Stimulated activated CD8-positive, alpha-beta memory T cell treated with anti-CD3 and anti-CD28 coated beads, Interleukin-12 subunit alpha, Interleukin-12 subunit beta, amount 100 ng/mL, for 24 hours (primary cell): ENCODE results near the gene ANKRD61.
"Not testable (repeated sequence)": the region's sequence is repeated elsewhere in the genome, so short reads cannot be mapped to it uniquely, and the experiment has no call there.

Source experiments
- DNase-seq: peaks from one replicate; pipeline ENCODE4 v3.0.0-alpha.2; 2020; ENCODE audit errors: extremely low read depth

Gene ANKRD61

DNA sequence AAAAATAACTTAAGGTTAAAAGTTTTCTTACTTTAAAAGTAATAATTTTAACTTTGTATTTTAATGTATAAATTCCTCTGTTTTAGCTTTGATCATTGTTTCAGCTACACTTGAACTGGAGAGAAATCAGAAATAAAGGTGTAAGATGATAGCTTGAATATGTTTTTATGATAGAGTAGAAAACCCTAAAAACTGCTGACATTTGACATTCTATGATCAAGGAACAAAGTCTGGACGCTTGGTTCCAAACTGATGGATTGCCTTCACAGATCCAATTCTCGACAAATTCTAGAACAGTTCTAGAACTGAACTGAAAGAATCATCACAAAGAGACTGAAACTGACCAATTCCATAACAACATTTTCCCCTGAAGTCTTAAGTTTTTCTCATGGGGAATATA, at the start of gene ANKRD61:
Gene ANKRD61, plus strand, starts transcription at position 389 of the 400 bp plus-strand sequence. Its CDS starts 0 bp downstream, at position 389.
- no peak for DNase-seq

DNA sequence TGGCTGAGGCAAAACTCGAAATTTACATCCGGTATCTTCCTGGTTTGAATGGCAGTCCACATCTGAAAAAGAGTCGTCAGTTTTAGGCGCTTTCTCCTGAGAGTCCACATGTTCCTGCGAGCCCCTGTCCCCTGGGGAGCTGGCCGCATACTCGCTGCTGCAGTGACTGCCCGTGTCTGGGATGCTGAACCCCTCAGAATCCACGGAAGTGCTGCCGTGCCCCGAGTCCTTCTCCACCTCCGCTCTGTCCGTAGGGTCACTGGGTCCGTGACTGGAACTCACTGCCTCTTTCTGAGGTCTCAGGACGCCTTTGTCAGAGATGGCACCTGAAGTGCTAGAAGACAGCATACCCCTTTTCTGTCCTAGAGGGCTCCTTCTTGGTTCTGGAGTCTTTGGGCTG, 44.1 kb upstream of the ANKRD61 start:
- DNase-seq = not testable (repeated sequence)

DNA sequence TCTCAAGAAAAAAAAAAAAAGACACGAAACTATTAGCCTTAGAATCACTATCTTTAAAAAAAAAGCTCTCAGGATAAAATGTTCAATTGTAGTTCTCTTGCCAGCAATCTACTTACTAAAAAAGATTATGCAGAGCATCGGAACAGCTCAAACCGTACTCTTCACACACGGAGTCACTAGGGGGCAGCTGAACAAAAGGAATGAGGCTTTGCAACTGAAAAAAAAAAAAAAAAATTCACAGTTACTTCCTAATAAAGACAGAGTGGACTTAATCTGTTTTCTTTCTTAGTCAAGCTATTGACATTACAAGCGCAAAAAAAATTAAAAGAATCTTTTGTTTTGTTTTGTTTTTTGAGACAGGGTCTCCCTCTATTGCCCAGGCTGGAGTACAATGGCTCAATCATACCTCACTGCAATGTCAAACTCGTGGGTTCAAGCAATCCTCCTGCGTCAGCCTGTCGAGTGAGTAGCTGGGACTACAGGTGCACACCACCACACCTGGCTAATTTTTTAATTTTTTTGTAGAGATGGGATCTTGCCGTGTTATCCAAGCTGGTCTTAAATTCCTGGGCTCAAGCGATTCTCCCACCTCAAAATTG, 33.9 kb upstream of the ANKRD61 start:
- DNase-seq = no peak

DNA sequence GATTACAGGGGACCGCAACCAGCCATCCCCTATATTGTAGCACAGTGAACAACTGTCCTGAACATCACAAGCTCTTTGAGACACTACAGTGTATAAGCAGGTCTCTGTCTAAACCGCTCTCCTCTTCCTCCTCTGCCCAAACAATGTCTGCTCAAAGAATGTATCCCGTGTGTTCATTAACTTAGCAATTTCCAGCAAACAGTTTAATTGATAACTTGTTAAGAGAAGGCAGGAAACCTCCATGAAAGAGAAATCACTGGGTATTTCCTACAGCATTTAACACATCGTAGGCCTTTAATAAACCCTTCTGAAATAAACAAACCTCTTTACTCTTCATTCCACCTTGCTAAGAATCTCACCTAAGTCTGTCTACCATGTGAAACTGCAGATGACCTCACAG, 23.8 kb upstream of the ANKRD61 start:
- no peak for DNase-seq

DNA sequence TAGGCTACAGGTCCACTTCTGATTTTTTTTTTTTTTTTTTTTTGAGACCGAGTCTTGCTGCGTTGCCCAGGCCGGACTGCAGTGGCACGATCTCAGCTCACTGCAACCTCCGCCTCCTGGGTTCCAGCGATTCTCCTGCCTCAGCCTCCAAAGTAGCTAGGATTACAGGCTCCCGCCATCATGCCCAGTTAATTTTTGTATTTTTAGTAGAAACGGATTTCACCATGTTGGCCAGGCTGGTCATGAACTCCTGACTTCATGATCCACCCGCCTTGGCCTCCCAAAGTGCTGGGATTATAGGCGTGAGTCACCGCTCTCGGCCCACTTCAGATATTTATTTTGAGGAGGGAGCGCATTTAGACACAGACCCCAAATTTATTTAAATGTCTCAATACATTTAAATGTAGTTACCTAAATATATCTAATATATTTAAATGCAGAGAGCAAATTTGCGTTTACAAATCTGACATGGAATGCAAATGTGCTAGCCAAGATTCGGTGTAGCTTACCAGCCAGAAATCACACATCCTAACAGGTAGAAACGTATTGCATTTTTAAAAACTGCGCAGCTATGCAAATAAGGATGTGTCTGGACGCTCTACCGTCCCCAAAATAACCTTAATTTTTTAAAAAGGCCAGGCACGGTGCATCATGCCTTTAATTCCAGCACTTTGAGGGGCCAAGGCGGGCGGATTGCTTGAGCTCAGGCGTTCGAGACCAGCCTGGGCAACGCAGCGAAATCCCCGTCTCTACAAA, 23.2 kb upstream of the ANKRD61 start:
- not testable (repeated sequence) for DNase-seq

DNA sequence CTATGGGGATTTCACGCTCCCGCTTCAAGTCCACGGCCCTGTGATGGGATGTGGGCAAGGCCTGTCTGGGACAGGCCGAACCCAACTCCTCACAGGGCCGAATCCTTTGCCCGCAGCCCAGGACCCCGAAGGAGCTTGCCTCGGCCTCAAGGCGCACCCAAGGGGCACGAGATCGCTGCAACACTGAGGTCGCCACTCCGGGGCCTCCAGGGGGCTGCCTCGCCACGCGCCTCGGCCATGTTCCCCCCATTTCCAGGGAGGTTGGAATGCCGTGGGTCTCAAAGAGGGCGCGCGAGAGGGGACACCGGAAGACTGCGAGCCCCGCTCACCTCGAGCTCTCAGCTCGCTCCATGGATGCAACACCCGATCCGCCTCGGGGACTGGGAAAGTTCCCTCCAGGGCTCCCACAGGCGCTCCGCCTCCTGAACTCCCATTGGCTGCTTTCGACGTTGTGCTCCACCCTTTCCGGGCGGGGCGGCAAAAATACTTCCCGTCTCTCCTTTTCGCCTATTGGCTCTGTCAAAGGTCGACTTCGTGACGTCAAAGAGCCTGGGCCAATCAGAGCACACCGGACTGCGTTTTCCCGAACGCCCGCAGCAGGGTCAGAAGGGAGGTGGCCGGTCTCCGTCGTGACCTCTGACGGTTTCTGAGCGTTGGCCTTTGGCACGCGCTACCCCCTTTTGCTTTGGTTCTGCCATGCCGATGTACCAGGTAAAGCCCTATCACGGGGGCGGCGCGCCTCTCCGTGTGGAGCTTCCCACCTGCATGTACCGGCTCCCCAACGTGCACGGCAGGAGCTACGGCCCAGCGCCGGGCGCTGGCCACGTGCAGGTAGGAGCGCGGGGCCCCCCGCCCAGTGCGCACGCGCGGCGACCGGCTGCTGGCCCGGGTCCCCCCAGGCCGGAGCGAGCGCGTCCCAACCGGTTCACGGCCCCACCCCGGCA, 22.2 kb upstream of the ANKRD61 start, which contains the start of the genes AIMP2 and PMS2:
Gene AIMP2, plus strand, starts transcription at position 605 of the 944 bp plus-strand sequence. Its CDS starts 92 bp downstream, at position 697.
Gene PMS2, minus strand, starts transcription at position 382 of the 944 bp plus-strand sequence. Its CDS starts 30 bp downstream, at position 352.
- peak; percentile 93 for DNase-seq

DNA sequence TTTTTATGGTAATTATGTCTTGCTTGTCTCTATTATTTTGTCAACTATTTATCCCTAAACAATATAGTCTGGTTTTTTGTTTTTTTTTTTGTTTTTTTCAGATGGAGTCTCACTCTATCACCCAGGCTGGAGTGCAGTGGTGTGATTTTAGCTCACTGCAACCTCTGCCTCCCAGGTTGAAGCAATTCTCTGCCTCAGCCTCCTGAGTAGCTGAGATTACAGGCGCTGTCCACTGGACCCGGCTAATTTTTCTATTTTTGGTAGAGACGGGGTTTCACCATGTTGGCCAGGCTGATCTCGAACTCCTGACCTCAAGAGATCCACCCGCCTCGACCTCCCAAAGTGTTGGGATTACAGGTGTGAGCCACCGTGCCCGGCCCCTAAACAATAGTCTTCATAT, 20.8 kb upstream of the ANKRD61 start:
- DNase-seq = not testable (repeated sequence)

DNA sequence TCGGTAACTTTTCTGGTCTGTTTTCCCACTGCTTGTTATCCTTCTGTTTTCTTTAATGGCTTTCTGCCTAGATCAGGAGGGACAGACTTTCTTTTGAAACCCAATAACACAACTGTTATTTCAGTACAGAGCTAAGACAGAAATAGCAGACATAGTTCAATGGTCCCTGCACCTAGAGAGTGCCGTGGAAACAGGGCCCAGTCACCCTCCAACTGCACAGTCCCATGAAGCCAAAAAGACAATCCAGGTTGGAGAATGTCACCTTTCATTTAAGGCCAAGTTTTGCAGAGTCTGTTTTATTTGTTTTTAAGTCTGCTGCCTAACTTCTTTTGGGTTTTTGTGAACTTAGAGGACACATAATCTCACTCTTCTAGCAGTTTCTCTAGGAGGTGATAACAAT, 19.6 kb upstream of the ANKRD61 start:
- DNase-seq = no peak

DNA sequence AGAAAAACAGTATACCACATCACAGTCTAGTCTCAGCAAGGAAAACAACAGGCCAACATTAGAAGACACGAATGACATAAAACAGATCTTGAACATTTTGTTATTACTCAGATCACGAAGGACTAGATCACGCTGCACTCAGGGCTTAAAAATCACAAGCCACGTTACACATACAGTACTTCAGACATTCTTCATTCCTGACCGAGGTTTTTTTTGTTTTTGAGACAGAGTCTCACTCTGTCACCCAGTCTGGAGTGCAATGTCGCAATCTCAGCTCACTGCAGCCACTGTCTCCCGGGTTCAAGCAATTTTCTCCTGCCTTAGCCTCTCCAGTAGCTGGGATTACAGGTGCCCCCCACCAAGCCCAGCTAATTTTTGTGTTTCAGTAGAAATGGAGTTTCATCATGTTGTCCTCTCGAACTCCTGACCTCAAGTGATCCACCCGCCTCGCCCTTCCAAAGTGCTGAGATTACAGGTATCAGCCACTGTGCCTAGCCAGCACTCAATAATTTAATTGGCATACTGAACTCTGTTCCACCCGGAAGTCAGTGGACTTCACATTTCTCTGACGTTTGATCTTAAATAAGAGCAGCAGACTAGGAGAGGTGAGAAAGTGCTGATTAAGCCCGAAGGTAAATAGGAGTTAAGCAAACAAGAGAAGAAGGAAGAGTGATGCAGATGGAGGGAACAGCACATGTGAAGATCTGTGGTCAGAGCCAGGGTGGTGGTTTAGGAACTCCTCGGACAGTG, 18.6 kb upstream of the ANKRD61 start:
- no peak for DNase-seq

DNA sequence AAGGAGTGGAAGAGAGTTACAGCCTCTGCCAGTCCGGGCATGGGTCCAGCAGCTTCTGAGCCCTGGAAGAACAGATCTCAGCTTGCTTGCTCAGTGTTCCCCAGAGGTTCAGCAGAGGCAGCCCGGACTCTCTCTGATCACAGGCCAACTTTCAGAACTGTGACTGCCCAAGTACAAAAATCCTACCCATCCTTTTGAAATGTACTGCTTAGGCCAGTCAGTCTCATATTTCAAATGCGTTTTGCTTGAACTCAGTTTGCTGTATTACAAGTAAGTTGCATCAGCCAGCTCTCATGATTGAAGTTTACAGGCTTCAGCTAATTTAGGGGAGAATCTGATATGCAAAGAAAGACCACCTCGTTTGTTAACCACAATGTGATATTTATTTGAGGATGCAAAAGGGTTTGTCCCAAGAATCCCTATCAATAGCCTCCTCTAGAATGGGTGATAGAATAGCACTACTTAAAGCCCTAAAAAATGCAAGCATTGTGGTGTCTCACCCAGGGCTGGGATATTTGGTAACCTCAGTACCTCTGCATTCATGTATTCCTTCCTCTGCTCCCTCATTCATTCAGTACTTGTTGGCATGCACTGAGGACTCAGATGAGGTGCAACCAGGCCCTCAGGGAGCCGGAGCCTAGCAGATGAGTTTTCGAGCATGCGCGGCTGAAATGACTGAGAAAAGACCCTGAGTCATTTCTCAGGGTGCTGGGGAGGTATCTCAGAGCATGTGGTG, 15.1 kb upstream of the ANKRD61 start:
- no peak for DNase-seq

DNA sequence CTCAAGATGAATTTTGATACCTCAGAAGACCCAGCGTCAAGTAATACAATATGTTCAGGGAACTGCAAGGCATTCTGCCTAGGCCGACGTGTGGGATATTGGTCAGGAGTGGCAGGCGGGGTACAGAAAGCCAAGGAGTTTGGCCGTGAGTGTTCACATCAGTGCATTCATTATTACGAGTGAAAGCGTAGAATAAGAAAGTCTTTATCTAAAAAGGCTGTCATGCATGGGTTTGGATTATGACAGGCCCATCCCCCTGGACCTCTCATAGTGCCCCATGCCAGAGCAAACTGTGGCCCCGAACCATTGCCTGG, 14.6 kb upstream of the ANKRD61 start:
- no peak for DNase-seq

DNA sequence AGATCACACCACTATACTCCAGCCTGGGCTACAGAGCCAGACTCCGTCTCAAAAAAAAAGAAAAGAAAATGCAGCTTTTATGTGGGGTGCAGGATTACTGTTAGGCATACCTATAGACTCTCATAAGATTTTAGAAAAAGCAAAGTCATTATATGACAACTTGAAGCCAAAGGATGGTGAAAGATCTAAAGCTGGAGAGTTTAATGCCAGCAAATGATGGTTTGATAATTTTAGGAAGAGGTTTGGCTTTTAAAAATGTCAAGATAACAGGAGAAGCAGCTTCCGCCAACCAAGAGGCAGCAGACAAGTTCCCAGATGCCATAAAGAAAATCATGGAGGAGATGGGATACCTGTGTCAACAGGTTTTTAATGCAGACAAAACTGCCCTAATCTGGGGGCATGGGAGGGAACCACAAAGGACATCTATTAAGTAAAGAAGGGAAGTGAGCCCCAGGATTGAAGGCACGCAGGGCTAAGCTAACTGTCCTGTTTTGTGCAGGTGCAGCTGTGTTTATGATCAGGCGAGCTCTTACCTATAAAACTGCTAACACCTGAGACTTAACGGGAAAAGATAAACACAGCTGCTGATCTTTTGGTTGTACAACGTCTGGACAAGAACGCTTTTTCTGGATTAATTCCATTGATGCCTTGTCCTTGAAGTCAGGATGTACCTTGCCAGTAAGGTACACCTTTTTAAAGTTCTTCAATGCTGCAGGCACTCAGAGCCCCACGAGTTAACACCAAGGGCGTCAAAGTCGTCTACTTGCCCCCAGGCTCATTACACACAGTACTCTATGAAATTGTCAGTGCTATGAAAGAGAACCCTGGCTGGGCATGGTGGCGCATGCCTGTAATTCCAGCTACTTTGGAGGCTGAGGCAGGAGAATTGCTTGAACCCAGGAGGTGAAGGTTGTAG, 10.5 kb upstream of the ANKRD61 start:
- no peak for DNase-seq

DNA sequence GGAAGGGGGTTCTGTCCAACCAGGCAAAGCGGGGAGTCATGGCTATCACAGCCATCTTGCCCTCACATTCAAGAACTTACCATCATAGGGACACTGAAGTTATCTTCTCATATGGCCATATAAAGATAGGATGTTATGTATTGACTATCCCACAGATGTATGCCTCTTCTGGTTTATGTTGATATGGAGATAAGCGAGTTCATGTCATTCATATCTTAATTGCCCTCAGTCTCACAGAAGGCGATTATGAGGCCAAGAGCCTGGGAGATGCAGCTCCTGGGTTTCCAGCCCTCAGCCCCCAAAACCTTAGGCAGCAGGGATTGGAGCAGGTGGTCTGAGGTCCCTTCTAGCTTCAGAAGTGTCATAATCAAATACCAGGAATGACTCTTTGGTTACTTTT, 8.5 kb upstream of the ANKRD61 start:
- no peak for DNase-seq

DNA sequence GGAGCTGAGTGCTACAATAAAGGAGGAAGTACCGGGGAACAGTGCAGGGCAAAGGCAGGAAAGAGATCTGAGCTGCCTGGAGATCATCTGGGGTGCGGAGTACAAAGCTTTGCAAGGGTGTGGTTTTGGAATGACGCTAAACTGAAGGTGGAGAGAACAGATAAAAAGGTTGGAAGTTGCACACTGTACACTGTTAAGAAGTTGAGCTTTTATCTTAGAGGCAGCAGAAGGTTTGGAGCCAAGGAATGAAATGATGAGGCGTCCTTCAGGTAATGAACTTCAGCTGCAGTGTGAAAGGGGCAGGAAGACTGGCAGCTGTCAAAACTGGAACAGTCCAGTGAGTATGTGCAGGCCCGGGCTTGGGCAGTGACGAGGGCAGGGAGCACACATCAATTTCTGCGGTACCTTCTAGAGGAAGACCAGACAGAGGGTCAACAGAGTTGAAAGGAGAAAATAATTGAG, 7.2 kb upstream of the ANKRD61 start:
- DNase-seq = no peak

DNA sequence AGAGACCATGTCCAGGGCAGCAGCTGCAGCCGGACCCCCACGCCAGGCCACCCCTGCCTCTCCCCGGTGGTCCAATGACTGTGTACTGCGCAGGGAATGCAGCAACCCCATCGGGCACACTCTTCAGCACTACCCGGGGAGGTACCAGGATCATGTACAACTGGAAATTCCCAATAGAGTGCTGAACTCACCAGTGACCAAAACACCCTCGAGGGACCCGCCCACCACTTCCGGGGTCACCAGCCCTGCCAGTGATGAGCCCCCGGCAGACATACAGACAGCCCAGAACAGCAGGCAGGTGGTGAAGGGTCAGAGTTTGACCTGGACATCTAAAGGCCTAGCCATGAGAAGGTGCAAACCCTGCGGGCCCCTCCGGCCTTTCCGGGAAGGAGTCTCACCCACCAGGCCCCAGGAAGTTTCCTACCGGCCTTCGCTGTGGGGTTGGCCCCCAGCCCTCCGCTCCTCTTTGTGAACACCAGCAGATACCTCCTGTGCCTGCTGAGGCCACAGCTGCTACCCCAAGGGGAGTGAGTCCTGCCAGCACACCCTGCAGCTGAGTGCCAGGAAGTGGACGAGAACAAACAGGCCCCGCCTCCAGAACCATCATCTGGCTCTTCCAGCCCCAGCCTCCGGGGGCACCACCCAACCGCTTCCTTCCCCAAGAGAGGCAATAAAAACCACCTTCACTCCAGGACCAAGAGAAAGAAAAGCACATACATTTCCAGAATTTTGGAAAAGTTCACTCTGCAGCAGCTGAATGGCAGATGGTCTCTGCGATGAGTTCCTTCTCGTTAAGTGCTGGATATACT, 5.0 kb upstream of the ANKRD61 start:
- no peak for DNase-seq

DNA sequence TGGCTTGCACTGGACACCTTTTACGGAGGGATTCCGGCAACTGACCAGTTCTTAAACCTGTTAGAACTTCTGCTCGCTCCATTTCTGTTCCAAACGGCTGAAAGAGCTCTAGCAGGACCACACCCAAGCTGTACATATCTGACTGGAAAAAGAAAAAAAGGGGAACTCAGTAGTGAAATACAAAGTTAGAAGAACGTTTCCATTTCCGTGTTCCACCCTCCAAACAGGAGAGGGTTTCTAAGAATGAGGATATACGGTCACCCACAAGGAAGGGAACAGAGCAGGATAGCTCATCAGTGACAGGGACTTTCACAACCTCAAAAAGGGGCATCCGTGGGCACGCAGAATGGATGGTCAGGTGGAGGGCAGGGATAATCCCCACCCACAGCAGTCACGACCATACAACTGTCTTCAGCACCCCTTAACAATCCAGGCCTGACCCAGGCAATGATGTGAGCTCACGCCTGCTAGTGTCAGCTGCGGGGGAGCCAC, 4.3 kb upstream of the ANKRD61 start:
- DNase-seq = no peak

DNA sequence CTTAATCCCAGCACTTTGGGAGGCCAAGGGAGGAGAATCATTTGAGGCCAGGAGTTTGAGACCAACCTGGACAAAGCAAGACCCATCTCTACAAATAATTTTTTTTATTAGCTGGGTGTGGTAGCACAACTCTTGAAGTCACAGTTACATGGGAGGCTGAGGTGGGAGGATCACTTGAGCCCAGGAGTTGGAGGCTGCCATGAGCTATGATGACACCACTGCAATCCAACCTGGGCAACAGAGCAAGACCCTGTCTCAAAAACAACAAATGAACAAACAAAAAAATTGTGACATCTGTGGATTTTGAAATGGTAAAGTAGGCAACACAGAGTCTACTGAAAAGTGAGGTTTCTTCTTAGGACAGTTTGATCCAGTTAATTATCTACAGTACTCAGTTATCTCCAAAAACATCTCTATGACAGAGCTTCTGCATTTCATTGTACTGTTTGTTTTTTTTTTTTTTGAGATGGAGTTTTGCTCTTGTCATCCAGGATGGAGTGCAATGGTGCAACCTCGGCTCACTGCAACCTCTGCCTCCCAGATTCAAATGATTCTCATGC, 3.3 kb upstream of the ANKRD61 start:
- no peak for DNase-seq

DNA sequence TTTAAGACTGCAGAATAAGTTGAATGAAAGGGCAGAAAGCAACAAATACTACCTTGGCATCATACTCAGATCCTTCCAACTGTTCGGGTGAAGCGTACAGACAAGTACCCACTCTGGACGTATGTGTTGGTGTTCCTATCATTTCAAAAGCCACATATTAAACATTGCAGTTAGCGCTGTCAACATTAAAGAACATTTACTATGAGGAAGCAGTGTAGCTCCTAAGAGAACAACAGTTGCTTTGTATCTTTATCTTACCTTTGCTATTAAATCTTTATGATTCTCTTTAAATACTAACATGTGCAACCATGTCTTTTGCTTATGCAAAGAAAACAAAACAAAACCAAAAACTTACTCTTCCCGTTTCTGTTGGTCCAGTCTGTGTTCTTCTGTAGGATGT, 2.6 kb upstream of the ANKRD61 start:
- no peak for DNase-seq
